ENCODE results near the gene NOS2.
A peak's percentile ranks its signal among the peaks of the same experiment; 100 is the strongest.
"Not testable (repeated sequence)": the region's sequence is repeated elsewhere in the genome, so short reads cannot be mapped to it uniquely, and the experiment has no call there.

The NOS2 gene

GRCh38 chr17:27756467-27757371 lies 43.6 kb downstream of the NOS2 start:
- H3K4me3 ChIP-seq, result no peak overlapping the region
- TF ChIP-seq CTCF (IDR thresholded peaks at IDR 0.05), result peak; percentile 77

DNA sequence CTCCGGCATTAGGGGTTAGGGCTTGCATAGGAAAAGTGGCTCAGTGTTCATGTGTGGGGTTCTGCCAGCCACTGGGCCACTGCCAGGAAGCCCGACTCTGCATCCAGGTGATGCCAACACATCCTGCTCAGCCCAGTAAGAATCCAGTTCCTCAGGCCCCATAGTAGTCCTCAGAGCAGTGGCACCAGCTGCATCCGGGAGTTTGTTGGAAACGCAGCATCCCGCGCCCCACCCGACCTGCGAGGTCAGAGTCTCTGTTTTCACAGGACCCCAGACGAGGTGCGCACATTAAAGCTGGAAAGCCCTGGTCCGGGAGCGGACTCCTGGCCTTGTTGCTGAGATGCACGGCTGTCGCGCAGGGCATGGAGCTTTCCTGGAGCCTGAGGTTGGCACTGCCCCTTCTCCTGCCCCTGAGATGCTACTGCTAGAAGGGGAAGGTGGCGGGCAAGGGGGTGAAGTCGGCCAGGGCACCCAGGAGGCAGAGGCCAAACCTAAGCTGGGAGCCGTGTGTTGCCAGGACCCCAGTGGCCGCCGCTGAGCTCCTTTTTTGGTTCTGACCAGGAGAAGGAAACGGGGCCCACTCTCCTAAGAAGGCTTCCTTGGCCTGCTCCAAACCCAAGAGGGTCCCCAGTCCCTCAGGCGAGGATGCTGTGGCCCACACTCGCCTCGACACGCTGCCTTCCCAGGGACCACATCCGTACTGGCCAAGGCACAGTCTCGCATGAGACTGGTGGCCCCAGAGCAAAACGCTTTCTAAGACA lies 44.4 kb downstream of the NOS2 start:
- H3K4me3 ChIP-seq, result no peak overlapping the region
- no peak overlapping the region for H3K27ac ChIP-seq
- no peak for TF ChIP-seq CTCF (IDR thresholded peaks at IDR 0.05)
- DNase-seq (ENCODE audit: low spot score), result peak; percentile 65

More at GRCh38 chr17:27756467-27757371, 43.6 kb downstream of the NOS2 start:
- DNase-seq (ENCODE audit: low spot score), result no peak
- no peak overlapping the region for H3K27ac ChIP-seq

DNA sequence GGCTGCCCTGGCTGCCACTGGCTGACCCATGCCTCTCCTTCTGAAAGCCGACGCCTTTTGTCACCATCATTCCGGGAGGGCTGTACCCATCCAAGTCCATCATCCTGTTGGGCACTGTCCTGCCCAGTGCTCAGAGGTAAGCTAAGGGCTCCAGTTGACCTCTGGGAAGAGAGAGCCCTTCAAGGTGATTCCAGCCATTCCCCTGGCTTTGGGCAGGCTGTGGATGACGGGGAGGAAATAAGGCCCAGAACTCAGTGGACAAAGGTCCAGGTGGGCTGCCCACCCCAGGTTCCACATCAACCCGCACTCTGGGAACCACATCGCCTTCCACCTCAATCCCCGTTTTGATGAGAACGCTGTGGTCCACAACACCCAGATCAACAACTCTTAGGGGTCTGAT lies 45.8 kb downstream of the NOS2 start:
- TF ChIP-seq CTCF (IDR thresholded peaks at IDR 0.05), result no peak
- no peak overlapping the region for H3K27ac ChIP-seq
- no peak overlapping the region for H3K4me3 ChIP-seq
- peak; percentile 41 for DNase-seq (ENCODE audit: low spot score)

GRCh38 chr17:27753726-27754125 lies 46.6 kb downstream of the NOS2 start:
- DNase-seq (ENCODE audit: low spot score); H3K27ac ChIP-seq; H3K4me3 ChIP-seq: not testable (repeated sequence)

DNA sequence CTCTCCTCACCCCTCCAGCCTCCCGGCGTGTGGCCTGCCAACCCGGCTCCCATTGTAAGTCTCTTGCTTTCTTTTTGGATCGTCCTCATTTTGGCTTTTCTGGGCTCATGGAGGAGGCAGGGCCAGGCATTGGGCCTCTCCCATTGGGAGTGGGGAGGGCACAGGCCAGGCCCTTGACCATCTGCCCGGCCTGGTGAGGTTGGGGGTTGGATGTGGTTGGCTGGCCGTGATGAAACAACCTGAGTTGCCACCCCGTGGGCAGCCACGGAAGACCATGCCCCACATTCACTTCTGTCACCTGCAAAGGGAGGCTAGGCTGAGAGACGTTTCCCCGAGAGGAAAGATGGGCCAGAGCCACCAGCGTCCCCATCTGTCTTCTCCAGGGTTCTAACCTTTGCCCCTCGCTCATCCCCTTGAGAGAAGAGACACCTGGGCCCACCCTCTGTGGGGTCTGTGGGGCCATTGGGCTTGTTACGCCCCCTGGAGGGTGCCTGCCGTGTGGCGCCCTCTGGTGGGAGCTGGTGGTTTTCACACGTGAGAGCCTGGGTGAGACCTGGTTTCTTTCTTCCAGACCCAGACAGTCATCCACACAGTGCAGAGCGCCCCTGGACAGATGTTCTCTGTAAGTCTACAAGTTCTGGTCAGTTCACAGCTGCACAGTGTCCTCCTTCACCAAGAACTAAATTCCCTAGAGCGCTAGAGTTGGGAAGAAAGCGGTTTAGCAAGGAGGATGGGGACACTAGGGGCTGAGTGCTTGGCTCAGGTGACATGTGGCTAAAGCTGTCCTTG lies 47.3 kb downstream of the NOS2 start:
- DNase-seq (ENCODE audit: low spot score), result peak; percentile 21
- H3K27ac ChIP-seq, H3K4me3 ChIP-seq: not testable (repeated sequence)

GRCh38 chr17:27751622-27752490 lies 48.5 kb downstream of the NOS2 start:
- TF ChIP-seq CTCF (IDR thresholded peaks at IDR 0.05), result no peak
- H3K27ac ChIP-seq, result no peak overlapping the region
- no peak overlapping the region for H3K4me3 ChIP-seq
- no peak for DNase-seq (ENCODE audit: low spot score)

DNA sequence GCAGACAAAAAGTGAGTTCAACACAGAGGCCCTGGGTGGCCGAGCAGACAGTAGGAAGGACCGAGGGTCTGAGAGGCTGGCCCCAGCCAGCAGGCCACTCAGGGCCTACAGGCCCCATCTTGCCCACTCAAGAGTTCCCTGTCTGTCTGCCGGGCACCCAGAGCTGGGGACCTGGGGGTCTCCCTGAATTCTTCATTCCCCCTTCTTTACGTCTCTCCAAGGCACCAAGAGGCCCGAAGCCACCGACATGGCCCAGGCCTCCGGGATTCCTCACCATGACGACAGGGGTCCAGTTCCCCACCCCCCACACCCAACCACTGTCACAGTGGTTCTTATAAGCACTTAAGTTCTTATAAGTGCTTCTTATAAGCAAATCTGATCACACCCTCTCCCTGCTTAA lies 49.2 kb downstream of the NOS2 start:
- TF ChIP-seq CTCF (IDR thresholded peaks at IDR 0.05), result no peak
- DNase-seq (ENCODE audit: low spot score), result no peak
- no peak overlapping the region for H3K27ac ChIP-seq

DNA sequence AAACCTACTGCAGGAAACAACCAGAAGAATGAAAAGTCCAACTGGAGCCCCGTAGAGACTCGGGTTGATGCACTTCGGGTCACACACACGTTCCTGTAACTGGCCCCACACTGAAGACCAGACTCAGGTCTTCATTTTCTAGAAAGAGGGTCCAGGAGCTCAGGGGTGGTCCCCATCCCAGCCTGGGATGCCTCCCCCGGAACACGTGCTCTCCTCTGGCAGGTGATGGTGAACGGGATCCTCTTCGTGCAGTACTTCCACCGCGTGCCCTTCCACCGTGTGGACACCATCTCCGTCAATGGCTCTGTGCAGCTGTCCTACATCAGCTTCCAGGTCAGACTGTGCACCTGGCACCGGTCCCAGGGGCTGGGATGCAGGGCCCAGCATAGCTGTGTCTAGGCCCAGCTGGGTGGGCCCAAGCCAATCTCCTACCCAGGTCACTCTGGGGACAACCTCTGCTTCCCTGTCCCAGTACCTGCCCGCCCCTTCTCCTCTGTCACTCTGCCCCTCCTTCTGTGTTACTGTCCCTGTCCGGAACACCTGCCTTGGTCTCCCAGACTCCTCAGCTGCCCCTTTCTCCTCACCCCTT lies 50.7 kb downstream of the NOS2 start:
- not testable (repeated sequence) for H3K27ac ChIP-seq; DNase-seq (ENCODE audit: low spot score); H3K4me3 ChIP-seq

More for the DNA sequence above, 49.2 kb downstream of the NOS2 start:
- H3K4me3 ChIP-seq, result no peak overlapping the region
